ENCODE measurements around the gene RAB9A. TPM values are rescaled to one million over a fixed set of nuclear protein-coding genes. Genes with fewer than 3 reads are reported as not detected.

The RAB9A gene
- total and polyA plus RNA-seq, 2 experiments from 2014 or later: 33.7 to 36.3 TPM

GRCh38 chrX:13734278-13735172 lies 45.6 kb downstream of the RAB9A start, which contains the start of the genes OFD1 and TRAPPC2:
Gene OFD1 (plus strand): TSS chrX:13734748. CDS start chrX:13735072, 324 bp downstream.
Gene TRAPPC2 (minus strand): TSS chrX:13734620. CDS start chrX:13719963, 14,657 bp downstream.
- Histone ChIP-seq H3K4me3 (peak within 1 kb of the TSS; percentile 77), H3K27me3 (no peaks in the 10 kb centered on the region), H3K27ac (peak within 1 kb of the TSS; percentile 90), H3K9me3 (ENCODE audit: low read depth) (no peaks in the 10 kb centered on the region), H3K36me3 (peaks cover 18% of the 10 kb centered on the region), H3K4me1 (ENCODE audit: low read depth) (peaks cover 13% of the 10 kb centered on the region)
- no peak for TF ChIP-seq CTCF (IDR thresholded peaks at IDR 0.05; ENCODE audit: low read depth, low read length)
- peak; percentile 94 to 98 for DNase-seq (ENCODE audit: low read depth in 1 of 2, low spot score in 1 of 2)

- no peaks in the 10 kb centered on the region for H3K27me3 ChIP-seq
- DNase-seq (ENCODE audit: low read depth in 1 of 2, low spot score in 1 of 2): no peak
- no peak overlapping the region for H3K27ac ChIP-seq
- no peaks in the 10 kb centered on the region for H3K4me1 ChIP-seq (ENCODE audit: low read depth)
- no peaks in the 10 kb centered on the region for H3K9me3 ChIP-seq (ENCODE audit: low read depth)
- no peak overlapping the region for H3K4me3 ChIP-seq
- TF ChIP-seq CTCF (IDR thresholded peaks at IDR 0.05; ENCODE audit: low read depth, low read length): no peak
- H3K36me3 ChIP-seq: peaks cover 38% of the 10 kb centered on the region
Measured at GRCh38 chrX:13741695-13742094, 52.8 kb downstream of the RAB9A start.

- peaks cover 38% of the 10 kb centered on the region for H3K36me3 ChIP-seq
- DNase-seq (ENCODE audit: low read depth in 1 of 2, low spot score in 1 of 2): peak in 1 of 2 donors; percentile 18
- H3K27me3 ChIP-seq: no peaks in the 10 kb centered on the region
- H3K9me3 ChIP-seq (ENCODE audit: low read depth): no peaks in the 10 kb centered on the region
- no peak for TF ChIP-seq CTCF (IDR thresholded peaks at IDR 0.05; ENCODE audit: low read depth, low read length)
- H3K27ac ChIP-seq: no peak overlapping the region
- H3K4me1 ChIP-seq (ENCODE audit: low read depth): no peaks in the 10 kb centered on the region
- no peak overlapping the region for H3K4me3 ChIP-seq
Measured at GRCh38 chrX:13742397-13743176, 53.7 kb downstream of the RAB9A start.

- no peak overlapping the region for H3K4me3 ChIP-seq
- peak; percentile 60 to 76 for DNase-seq (ENCODE audit: low read depth in 1 of 2, low spot score in 1 of 2)
- H3K27me3 ChIP-seq: no peaks in the 10 kb centered on the region
- no peak overlapping the region for H3K27ac ChIP-seq
- peaks cover 42% of the 10 kb centered on the region for H3K36me3 ChIP-seq
- no peaks in the 10 kb centered on the region for H3K9me3 ChIP-seq (ENCODE audit: low read depth)
- TF ChIP-seq CTCF (IDR thresholded peaks at IDR 0.05; ENCODE audit: low read depth, low read length): peak; percentile 52
- H3K4me1 ChIP-seq (ENCODE audit: low read depth): no peaks in the 10 kb centered on the region
Measured at GRCh38 chrX:13747836-13748235, 58.9 kb downstream of the RAB9A start.

GRCh38 chrX:13748486-13748885 lies 59.6 kb downstream of the RAB9A start:
- TF ChIP-seq CTCF (IDR thresholded peaks at IDR 0.05; ENCODE audit: low read depth, low read length): no peak
- Histone ChIP-seq H3K27ac (no peak overlapping the region), H3K36me3 (peaks cover 45% of the 10 kb centered on the region)

More at GRCh38 chrX:13748486-13748885, 59.6 kb downstream of the RAB9A start:
- no peak for DNase-seq (ENCODE audit: low read depth in 1 of 2, low spot score in 1 of 2)
- Histone ChIP-seq H3K9me3 (ENCODE audit: low read depth) (no peaks in the 10 kb centered on the region), H3K27me3 (no peaks in the 10 kb centered on the region), H3K4me1 (ENCODE audit: low read depth) (no peaks in the 10 kb centered on the region), H3K4me3 (no peak overlapping the region)

Data from cardiac muscle cell (in vitro differentiated cells and primary cell).